ENCODE results near the gene ESCO1.

The ESCO1 gene

DNA sequence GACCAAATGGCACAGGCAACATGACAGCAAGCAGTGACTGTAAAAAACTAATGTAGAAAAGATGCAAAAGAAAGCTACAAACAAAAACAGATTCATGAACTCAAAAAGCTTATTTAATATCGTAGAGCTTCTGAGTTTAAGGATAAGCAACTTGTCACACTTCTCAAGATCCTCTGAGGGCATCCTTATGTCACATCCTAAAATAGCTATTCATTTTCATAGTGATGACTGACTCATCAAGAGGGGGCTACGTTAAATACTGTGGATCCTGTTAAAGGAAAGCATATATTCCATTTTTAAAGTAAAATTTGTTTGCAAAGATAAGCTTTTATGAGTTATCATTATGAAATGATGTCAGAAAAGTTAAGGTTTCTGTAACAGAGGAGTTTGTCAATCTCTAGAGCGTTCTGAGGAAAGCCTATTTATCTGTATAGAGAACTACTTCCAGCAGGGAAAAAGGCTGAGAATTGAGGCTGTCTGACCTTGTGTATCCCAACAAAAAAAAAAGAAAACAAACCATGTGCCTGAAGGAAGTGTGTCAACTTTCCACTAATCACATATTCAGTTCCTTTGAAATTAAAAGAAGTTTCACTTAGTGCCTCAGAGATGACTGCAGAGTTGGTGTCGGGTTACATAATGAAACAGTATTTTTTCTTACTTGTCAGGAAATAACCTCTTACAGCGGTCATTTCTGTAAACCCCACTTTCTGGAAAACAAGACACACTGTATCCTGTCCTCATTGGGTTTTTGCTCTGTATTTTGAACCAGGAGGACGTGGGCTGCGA, 115.5 kb downstream of the ESCO1 start:
- DNase-seq, result no peak

DNA sequence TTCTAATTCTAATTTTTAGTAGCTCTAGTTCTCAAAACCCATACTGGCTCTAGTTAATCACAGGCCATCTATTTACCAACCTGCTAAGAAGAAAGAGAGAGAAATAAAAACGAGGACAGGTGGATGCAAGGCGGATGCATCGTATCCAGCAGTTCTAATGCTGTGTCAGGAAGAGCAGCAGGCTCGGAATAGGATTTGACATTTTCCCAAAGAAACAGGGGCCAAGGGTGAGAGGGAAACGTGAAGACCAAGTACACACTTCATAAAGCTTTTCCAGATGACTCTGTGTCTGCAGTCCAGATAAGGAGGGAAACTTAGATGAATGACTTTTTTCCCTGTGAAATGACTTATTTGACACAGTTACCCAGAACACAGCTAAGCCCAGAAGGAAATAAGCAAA, 117.5 kb downstream of the ESCO1 start:
- DNase-seq, result no peak

DNA sequence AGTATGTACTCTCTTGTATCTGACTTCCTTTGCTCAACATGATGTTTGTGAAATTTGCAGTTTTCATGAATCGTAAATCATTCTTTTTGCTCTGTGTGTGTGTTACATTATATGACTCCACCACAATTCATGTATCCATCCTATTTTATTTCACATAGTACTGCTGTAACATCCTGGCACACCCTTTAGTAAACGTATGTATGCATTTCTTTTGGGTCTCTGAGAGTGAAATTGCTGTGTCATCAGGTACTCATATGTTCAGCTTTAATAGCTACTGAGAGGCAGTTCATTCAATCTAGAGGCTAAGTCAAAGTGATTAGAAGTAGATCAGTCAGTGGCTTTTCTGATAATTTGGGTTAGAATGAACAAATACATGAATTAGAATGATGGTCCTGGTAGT, 118.8 kb downstream of the ESCO1 start:
- DNase-seq, result no peak

DNA sequence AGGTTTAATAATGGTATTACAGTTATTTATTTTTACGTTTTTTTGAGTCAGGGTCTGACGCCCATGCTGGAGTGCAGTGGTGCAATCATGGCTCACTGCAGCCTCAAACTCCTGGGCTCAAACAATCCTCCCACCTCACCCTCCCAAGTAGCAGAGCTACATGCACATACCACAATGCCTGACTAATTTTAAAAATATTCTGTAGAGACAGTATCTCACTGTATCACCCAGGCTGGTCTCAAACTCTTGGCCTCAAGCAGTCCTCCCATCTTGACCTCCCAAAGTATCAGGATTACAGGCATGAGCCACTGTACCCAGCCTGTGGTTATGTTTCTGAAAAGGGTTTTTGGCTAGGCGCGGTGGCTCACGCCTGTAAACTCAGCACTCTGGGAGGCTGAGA, 120.8 kb downstream of the ESCO1 start:
- DNase-seq, result no peak
